HFFc6 (cell line): ENCODE results near the gene KCNQ1. TPM values are rescaled to one million over a fixed set of nuclear protein-coding genes. Genes with fewer than 3 reads are reported as not detected.

Experiments used
- DNase-seq: peaks from one replicate; pipeline ENCODE4 v3.0.0-alpha.2; 2018
- H3K27ac Mint-ChIP-seq: 2 replicates; pipeline ENCODE4 v1.8.0; 2020; ENCODE audit warnings: mild to moderate bottlenecking, mixed read lengths
- H3K27me3 Mint-ChIP-seq: 2 replicates; pipeline ENCODE4 v1.8.0; 2021; ENCODE audit warnings: mild to moderate bottlenecking, moderate library complexity, mixed read lengths; ENCODE audit not compliant: insufficient read depth
- H3K36me3 Mint-ChIP-seq: 2 replicates; pipeline ENCODE4 v1.8.0; 2021; ENCODE audit warnings: low read depth, mixed read lengths
- H3K4me1 Mint-ChIP-seq: 2 replicates; pipeline ENCODE4 v1.8.0; 2020; ENCODE audit warnings: low read depth, mixed read lengths
- H3K4me3 Mint-ChIP-seq: 2 replicates; pipeline ENCODE4 v1.8.0; 2020; ENCODE audit warnings: mild to moderate bottlenecking, moderate library complexity, mixed read lengths
- H3K9me3 Mint-ChIP-seq: 2 replicates; pipeline ENCODE4 v1.8.0; 2020; ENCODE audit warnings: mild to moderate bottlenecking, mixed read lengths
- CTCF ChIP-seq: fragments of 200-600 bp; sonication (generic); IDR thresholded peaks from 2 replicates; pipeline ENCODE4 v1.5.0; 2021; ENCODE audit warnings: antibody characterized with exemption, mild to moderate bottlenecking
- total RNA-seq, 6 experiments: library from RNA; stranded (reverse); fragmentation: NEBNext Ultra II Directional; extraction: Animal tissue kit (Norgen Biotek cat#: 25700); gene quantifications; 2 replicates in 1 of 6; 3 replicates in 5 of 6; pipeline ENCODE4 v1.2.3, GENCODE V29; 2021

The KCNQ1 gene
- total RNA-seq, 6 experiments from 2014 or later: not detected

GRCh38 chr11:2735053-2735589 lies 290.3 kb downstream of the KCNQ1 start:
- Mint-ChIP-seq H3K9me3 (no peaks in the 10 kb centered on the region), H3K27ac (no peak overlapping the region)
- no peak for DNase-seq

GRCh38 chr11:2736577-2737225 lies 291.9 kb downstream of the KCNQ1 start:
- Mint-ChIP-seq H3K9me3 (no peaks in the 10 kb centered on the region), H3K27me3 (peaks cover 14% of the 10 kb centered on the region), H3K27ac (no peak overlapping the region), H3K36me3 (no peaks in the 10 kb centered on the region), H3K4me1 (peaks cover 22% of the 10 kb centered on the region), H3K4me3 (no peak overlapping the region)
- TF ChIP-seq CTCF: no peak
- no peak for DNase-seq

More at GRCh38 chr11:2735053-2735589, 290.3 kb downstream of the KCNQ1 start:
- TF ChIP-seq CTCF: no peak
- peaks cover 20% of the 10 kb centered on the region for H3K27me3 Mint-ChIP-seq
- peaks cover 12% of the 10 kb centered on the region; the same call in 1 of the 2 replicates for H3K4me1 Mint-ChIP-seq
- H3K4me3 Mint-ChIP-seq: no peak overlapping the region
- no peaks in the 10 kb centered on the region for H3K36me3 Mint-ChIP-seq

- Mint-ChIP-seq H3K4me1 (peaks cover 27% of the 10 kb centered on the region), H3K36me3 (no peaks in the 10 kb centered on the region), H3K27ac (no peak overlapping the region), H3K9me3 (no peaks in the 10 kb centered on the region), H3K4me3 (no peak overlapping the region), H3K27me3 (peaks cover 11% of the 10 kb centered on the region)
- no peak for DNase-seq
- TF ChIP-seq CTCF: no peak
These were observed 292.4 kb downstream of the KCNQ1 start for GRCh38 chr11:2737226-2737590.

DNA sequence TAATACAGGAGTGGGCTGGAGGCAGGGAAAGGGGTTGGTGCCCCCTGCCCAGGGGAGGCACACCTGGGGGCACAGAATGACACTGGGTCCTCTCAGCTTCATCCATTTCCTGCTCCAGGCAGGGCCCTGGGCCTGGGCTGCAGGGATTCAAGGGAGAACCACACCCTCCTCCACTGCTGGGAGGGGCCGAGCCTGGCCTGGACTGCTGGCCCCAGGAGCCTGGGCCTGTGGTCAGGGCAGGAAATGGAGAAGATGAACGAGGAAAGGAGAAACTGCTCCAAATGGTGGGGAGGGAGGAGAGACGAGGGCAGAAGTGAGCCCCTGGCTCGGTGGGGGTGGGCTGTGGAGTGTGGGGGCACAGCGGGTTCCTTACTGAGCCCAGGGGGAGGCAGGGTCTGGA lies 293.1 kb downstream of the KCNQ1 start:
- DNase-seq: no peak

GRCh38 chr11:2738551-2739431 lies 294.0 kb downstream of the KCNQ1 start:
- Mint-ChIP-seq H3K36me3 (no peaks in the 10 kb centered on the region), H3K4me3 (no peak overlapping the region), H3K27ac (no peak overlapping the region), H3K9me3 (no peaks in the 10 kb centered on the region), H3K27me3 (peaks cover 8% of the 10 kb centered on the region), H3K4me1 (peaks cover 27% of the 10 kb centered on the region)
- no peak for DNase-seq
- TF ChIP-seq CTCF: no peak

More for the DNA sequence above, 293.1 kb downstream of the KCNQ1 start:
- H3K27ac Mint-ChIP-seq: no peak overlapping the region
- no peak for TF ChIP-seq CTCF
- peaks cover 27% of the 10 kb centered on the region for H3K4me1 Mint-ChIP-seq
- peaks cover 11% of the 10 kb centered on the region for H3K27me3 Mint-ChIP-seq
- no peaks in the 10 kb centered on the region for H3K9me3 Mint-ChIP-seq
- no peaks in the 10 kb centered on the region for H3K36me3 Mint-ChIP-seq
- H3K4me3 Mint-ChIP-seq: no peak overlapping the region
